Subcutaneous abdominal adipose tissue (tissue), 5 donors: Measurements from ENCODE around the gene DAPK2.

Source experiments
- H3K27ac ChIP-seq: one replicate; pipeline ENCODE4 v1.7.0; 2013; ENCODE audit warnings: low read depth, mild to moderate bottlenecking, inconsistent platforms, low read length, moderate library complexity
- H3K27me3 ChIP-seq, 5 donors: one replicate each; pipeline ENCODE4 v1.7.0; 2013; ENCODE audit warnings: low read length in 5 of 5, inconsistent platforms in 1 of 5; ENCODE audit not compliant: control insufficient read depth in 5 of 5, insufficient read depth in 4 of 5
- H3K36me3 ChIP-seq, 5 donors: one replicate each; pipeline ENCODE4 v1.7.0; 2013; ENCODE audit warnings: low read length in 5 of 5; ENCODE audit not compliant: control insufficient read depth in 5 of 5, insufficient read depth in 5 of 5
- H3K4me1 ChIP-seq, 5 donors: one replicate each; pipeline ENCODE4 v1.7.0; 2013; ENCODE audit warnings: low read length in 5 of 5, mild to moderate bottlenecking in 3 of 5, moderate library complexity in 1 of 5; ENCODE audit not compliant: control insufficient read depth in 5 of 5, insufficient read depth in 5 of 5
- H3K4me3 ChIP-seq, 5 donors: one replicate each; pipeline ENCODE4 v1.7.0; 2013; ENCODE audit warnings: low read length in 5 of 5, low read depth in 1 of 5
- H3K9ac ChIP-seq, 5 donors: one replicate each; pipeline ENCODE4 v1.7.0; 2013; ENCODE audit warnings: low read length in 5 of 5, mild to moderate bottlenecking in 4 of 5, moderate library complexity in 3 of 5
- H3K9me3 ChIP-seq, 5 donors: one replicate each; pipeline ENCODE4 v1.7.0; 2013; ENCODE audit warnings: low read length in 5 of 5; ENCODE audit not compliant: control insufficient read depth in 5 of 5
- donor health status: healthy.
- donor health status: healthy.
- donor health status: healthy.
- donor health status: healthy.
- donor health status: healthy.

Gene DAPK2

DNA sequence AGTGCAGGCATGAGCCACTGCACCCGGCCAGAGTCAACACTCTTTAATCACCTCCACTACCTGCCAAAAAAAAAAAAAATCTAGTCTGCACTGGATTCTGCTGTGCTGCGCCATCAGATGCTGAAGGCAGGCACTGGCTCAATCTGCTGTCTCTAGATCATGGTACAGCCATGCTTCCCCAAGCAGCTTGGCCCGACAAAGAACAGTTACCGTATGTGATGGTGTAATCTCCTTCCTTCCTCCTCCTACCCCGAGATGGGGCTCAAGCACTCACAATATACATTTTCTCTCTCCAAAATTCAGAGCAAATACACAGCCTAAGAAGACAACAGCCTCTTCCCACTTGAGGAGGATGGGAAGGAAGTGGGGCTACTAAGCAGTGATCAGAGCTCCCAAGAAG, 45.1 kb downstream of the DAPK2 start:
- no peak overlapping the region for H3K27ac ChIP-seq
- peaks cover 9 to 42% (median 36%) of the 10 kb centered on the region in 5 donors for H3K4me1 ChIP-seq
- H3K9me3 ChIP-seq, result no peaks in the 10 kb centered on the region
- H3K9ac ChIP-seq, result no peak overlapping the region
- no peaks in the 10 kb centered on the region for H3K27me3 ChIP-seq
- H3K4me3 ChIP-seq, result no peak overlapping the region
- H3K36me3 ChIP-seq, result peaks cover 0 to 4% (median 0%) of the 10 kb centered on the region in 5 donors

DNA sequence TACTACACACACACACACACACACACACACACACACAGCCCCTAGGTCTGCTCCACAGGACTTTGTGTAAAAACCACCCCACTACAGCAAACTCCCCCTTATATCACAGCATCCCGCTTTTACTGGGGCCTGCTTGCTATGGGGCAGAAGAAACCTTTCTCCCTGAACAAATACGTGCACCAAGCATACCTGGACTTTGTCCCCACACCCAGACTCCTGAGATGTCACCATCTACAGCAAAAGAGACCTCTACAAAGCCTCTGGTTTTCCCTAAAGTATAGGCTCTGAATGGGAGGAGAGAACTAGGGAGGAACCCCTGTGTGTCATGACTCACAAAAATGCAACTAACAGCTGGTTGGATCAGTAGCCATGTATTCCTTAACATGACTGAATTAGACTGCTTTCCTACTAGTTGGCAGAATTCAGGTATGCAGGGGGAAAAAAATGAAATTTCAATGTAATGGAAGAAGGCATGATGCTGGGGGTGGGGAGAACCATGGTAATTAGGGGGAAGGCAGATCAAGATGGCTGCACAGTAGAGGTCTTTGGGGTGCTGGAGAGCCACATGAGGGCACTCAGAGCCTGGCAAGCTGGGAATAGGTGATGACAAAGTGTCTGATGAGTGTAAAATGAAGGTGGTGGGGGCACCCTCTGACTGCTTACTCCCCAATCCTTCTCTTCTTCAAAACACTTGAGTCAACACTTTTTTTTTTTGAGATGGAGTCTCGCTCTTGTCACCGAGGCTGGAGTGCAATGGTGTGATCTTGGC, 45.9 kb downstream of the DAPK2 start:
- Histone ChIP-seq H3K4me3 (no peak overlapping the region), H3K36me3 (peaks cover 0 to 4% (median 0%) of the 10 kb centered on the region in 5 donors), H3K9ac (no peak overlapping the region), H3K27me3 (no peaks in the 10 kb centered on the region), H3K9me3 (no peaks in the 10 kb centered on the region), H3K27ac (no peak overlapping the region), H3K4me1 (peaks cover 9 to 37% (median 30%) of the 10 kb centered on the region in 5 donors)

DNA sequence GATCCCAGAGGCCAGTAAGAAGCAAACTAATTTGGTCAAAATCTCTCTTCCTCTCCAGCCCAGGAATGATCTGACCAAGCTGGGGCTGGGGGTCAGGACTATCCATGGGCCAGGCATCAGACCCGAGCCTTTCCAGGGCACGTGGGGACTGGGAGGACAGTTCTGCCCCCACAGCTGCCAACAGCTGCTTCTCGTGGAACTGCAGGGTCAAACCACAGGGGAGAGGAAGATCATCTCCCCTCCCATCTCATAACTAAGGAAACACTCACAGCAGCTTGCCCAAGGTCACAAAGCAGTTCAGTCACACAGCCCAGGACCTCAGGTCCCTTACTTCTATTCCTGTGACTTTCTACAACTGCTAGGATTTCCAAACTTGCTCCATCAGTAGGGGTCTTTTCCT, 47.1 kb downstream of the DAPK2 start:
- Histone ChIP-seq H3K9me3 (no peaks in the 10 kb centered on the region), H3K27me3 (no peaks in the 10 kb centered on the region), H3K9ac (peak overlapping the region in 1 of 5 donors; percentile 22), H3K36me3 (no peaks in the 10 kb centered on the region), H3K4me3 (no peak overlapping the region), H3K4me1 (peaks cover 9 to 27% (median 24%) of the 10 kb centered on the region in 5 donors), H3K27ac (peak overlapping the region; percentile 61)

DNA sequence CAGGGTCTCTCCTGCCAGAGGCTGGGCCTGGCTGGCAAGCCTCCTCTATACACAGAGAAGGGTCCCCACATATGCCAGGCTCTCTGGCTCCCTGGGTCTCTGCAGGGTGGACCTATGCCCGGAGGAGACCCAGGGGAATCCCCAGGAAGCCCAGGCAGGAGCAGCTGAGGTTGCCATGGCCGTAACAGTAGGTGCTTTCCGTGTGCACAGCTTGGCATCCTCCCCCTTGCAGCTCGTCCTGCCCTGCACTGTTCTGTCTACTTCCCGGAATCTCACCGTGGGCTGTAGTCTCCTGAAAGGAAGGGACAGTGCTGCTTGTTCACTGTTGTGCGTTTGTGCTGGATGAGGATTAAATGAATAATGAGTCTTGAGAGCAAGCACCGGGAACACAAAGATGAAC, 47.8 kb downstream of the DAPK2 start:
- no peaks in the 10 kb centered on the region for H3K27me3 ChIP-seq
- no peak overlapping the region for H3K4me3 ChIP-seq
- H3K9ac ChIP-seq, result peak overlapping the region in 2 of 5 donors; percentile 14 to 25
- peak overlapping the region; percentile 61 for H3K27ac ChIP-seq
- peaks cover 9 to 31% (median 29%) of the 10 kb centered on the region in 5 donors for H3K4me1 ChIP-seq
- H3K9me3 ChIP-seq, result no peaks in the 10 kb centered on the region
- no peaks in the 10 kb centered on the region for H3K36me3 ChIP-seq

DNA sequence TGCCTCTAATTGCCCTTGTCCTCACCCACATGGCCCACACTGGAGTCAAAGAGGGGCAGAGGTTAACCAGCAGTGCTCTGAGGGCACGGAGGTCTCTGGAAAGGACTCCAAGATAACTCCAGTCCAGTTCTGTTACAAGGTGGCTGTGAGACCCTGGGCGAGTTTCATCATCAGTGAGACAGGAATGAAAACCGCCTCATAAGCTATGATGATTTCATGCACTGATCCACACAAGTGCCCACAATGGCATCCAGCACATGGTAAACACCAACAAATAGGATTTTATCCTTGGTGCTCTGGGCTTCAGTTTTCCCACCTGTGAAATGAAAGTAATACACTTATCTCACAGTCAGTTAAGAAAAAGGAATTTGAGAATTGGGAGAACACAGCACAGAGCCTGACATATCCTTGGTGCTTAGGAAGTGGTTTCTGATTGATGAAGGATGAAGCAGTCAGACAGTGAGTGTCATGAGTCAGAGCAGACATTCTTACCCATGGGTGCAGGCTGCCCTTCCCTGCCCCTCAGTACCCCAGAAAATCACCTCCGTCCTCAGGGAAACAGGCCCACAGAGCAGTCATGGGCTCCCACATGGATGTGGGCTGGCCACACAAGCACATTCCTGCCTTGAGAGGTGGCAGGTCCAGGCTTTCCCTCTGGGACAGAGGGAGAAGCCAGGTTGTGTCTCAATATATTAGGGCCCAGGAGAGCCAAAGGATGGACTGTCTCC, 48.4 kb downstream of the DAPK2 start:
- Histone ChIP-seq H3K4me1 (peaks cover 9 to 37% (median 33%) of the 10 kb centered on the region in 5 donors), H3K27ac (peak overlapping the region; percentile 61), H3K9me3 (no peaks in the 10 kb centered on the region), H3K36me3 (no peaks in the 10 kb centered on the region), H3K9ac (no peak overlapping the region), H3K4me3 (no peak overlapping the region), H3K27me3 (no peaks in the 10 kb centered on the region)

DNA sequence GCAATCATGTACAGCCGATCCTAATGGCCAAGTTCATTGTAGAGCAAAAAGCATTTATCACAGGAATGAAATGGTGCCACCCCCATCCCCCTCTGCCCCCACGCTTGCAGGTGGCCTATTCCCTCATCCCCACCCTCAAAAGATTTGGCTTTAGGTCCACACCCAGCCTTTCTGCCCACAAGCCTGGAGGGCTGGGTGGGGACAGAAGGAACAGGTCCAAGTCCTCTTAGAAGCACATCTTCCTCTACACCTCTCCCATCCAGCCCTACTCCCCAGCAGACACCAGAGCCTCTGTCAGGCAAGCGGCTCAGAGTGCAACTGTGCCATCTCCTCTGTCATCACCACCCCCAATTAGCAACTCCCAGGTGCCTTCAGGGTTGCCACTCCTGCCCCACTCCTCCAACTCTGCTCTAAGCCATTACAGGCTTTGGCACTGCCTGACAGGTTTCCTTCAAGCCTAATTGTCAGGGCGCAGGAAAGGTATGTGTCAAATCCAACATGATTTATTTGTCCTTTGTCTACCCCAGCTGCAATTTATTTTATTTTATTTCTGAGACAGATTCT, 49.4 kb downstream of the DAPK2 start:
- H3K9ac ChIP-seq, result no peak overlapping the region
- H3K4me1 ChIP-seq, result peaks cover 9 to 47% (median 43%) of the 10 kb centered on the region in 5 donors
- no peak overlapping the region for H3K4me3 ChIP-seq
- H3K27ac ChIP-seq, result no peak overlapping the region
- H3K9me3 ChIP-seq, result no peaks in the 10 kb centered on the region
- no peaks in the 10 kb centered on the region for H3K27me3 ChIP-seq
- H3K36me3 ChIP-seq, result no peaks in the 10 kb centered on the region

DNA sequence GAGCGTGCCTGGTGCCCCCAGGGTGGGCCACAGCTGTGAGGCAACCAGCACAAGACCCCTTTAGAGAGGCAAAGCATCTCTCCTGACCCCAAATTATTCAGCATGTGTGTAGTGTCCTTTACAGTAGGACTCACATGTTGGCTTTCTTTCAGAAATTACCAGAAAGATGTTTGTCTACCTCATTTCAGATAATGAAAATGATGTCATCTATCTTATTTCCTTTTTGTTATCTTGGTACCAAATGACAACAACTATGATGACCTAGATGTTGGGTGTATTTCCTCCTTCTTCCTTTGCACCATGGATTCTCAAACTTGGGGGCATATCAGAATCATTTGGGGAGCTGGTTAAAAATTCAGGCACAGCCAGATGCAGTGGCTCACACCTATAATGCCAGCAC, 50.5 kb downstream of the DAPK2 start:
- no peaks in the 10 kb centered on the region for H3K27me3 ChIP-seq
- no peak overlapping the region for H3K4me3 ChIP-seq
- H3K36me3 ChIP-seq, result no peaks in the 10 kb centered on the region
- no peaks in the 10 kb centered on the region for H3K9me3 ChIP-seq
- peaks cover 11 to 58% (median 54%) of the 10 kb centered on the region in 5 donors for H3K4me1 ChIP-seq
- H3K27ac ChIP-seq, result no peak overlapping the region
- H3K9ac ChIP-seq, result no peak overlapping the region

DNA sequence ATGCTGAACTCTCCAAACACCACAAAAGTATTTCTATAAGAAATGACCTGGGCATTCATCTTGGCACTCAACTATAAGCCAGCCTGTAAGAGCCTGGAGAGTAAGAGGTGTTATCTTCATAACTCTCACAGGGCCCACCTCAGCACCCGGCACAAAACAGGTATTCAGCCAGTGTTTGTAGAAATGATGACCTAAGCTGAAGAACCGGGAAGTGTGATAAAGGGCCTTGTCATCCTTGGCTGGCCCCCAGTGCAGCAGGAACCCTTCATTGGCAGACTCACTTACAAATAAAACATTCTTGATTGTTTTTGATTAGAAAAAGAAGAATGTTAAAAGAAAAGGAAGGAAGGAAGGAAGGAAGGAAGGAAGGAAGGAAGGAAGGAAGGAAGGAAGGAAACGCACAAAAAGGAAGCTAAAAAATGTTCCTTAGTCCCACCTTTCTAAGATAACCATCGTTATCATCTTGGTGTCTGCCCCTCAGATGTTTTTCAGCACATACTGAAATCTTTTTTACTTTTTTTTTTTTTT, 52.1 kb downstream of the DAPK2 start:
- Histone ChIP-seq H3K27me3 (no peaks in the 10 kb centered on the region), H3K36me3 (no peaks in the 10 kb centered on the region), H3K4me1 (peaks cover 12 to 60% (median 50%) of the 10 kb centered on the region in 5 donors), H3K27ac (peak overlapping the region; percentile 38), H3K9ac (no peak overlapping the region), H3K9me3 (no peaks in the 10 kb centered on the region), H3K4me3 (no peak overlapping the region)

DNA sequence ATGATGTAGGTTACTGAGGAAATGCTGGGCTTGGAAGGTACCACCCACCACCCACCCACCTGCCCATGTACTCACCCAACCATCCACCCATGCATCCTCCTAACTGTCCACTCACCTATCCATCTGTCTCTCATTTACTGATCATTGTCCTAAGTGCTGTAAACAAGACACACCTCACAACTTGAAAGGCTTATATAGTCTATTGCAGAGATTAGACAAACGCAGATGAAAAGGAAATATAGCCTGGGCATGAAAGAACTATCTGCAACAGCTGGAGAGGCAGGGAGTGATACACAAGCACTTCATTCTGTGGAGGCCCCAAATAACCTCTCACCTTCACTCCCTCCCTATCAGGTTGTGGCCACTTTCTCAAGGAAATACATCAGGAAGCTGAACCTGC, 54.0 kb downstream of the DAPK2 start:
- Histone ChIP-seq H3K4me1 (peaks cover 5 to 52% (median 45%) of the 10 kb centered on the region in 5 donors), H3K9me3 (no peaks in the 10 kb centered on the region), H3K27ac (peak overlapping the region; percentile 38), H3K9ac (peak overlapping the region in 1 of 5 donors; percentile 5), H3K4me3 (no peak overlapping the region), H3K27me3 (no peaks in the 10 kb centered on the region), H3K36me3 (no peaks in the 10 kb centered on the region)

DNA sequence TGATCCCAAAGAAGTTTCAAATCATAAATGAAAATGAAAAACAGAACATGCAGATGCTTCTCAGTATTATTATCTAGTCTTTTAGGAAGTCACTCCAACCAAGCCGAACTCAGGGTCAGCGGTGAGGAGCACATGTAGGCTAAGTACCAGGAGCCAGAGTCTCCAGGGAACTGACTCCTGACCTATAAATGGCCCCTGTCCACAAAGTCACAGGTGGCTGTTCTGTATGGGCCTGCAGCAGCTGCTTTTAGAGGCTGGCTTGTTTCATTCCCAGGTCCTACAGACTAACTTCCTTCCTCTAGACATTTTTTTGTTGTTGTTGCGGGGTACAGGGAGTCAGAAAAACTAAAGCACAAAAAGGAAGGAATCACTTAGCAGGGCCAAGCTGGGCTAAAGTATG, 54.6 kb downstream of the DAPK2 start:
- Histone ChIP-seq H3K9ac (no peak overlapping the region), H3K4me3 (no peak overlapping the region), H3K27me3 (no peaks in the 10 kb centered on the region), H3K27ac (peak overlapping the region; percentile 71), H3K36me3 (no peaks in the 10 kb centered on the region), H3K4me1 (peaks cover 5 to 58% (median 51%) of the 10 kb centered on the region in 5 donors), H3K9me3 (no peaks in the 10 kb centered on the region)
